K562 (cell line): ENCODE measurements around the gene MEIG1. TPM values are rescaled to one million over a fixed set of nuclear protein-coding genes. Genes with fewer than 3 reads are reported as not detected.

ENCODE experiments used
- BRD4 ChIP-seq: fragments of 200-600 bp; sonication (generic); IDR thresholded peaks from 2 replicates; pipeline ENCODE4 v1.6.1; 2017; ENCODE audit warnings: inconsistent platforms
- CBX2 ChIP-seq: fragments of 200-600 bp; sonication (generic); IDR thresholded peaks from one replicate; pipeline ENCODE4 v1.6.1; 2012; ENCODE audit warnings: mild to moderate bottlenecking, low read length, inconsistent platforms; ENCODE audit not compliant: insufficient read depth, poor library complexity, severe bottlenecking
- DACH1 ChIP-seq: fragments of 450-650 bp; IDR thresholded peaks from 2 replicates; pipeline ENCODE4 v1.6.1; 2018; ENCODE audit not compliant: partially characterized antibody
- E2F5 ChIP-seq: sonication (generic); formaldehyde crosslinking; IDR thresholded peaks from 2 replicates; pipeline ENCODE4 v1.8.0; 2022; ENCODE audit warnings: mild to moderate bottlenecking, missing genetic modification reagents
- HES1 ChIP-seq: fragments of 450-650 bp; IDR thresholded peaks from 2 replicates; pipeline ENCODE4 v1.6.1; 2016; ENCODE audit warnings: low read depth, mild to moderate bottlenecking, moderate library complexity
- HNRNPK ChIP-seq: fragments of 200-400 bp; formaldehyde crosslinking; IDR thresholded peaks from one replicate; pipeline ENCODE4 v1.6.1; 2018; ENCODE audit warnings: mild to moderate bottlenecking, low read depth, low read length; ENCODE audit not compliant: poor library complexity, severe bottlenecking
- HNRNPUL1 ChIP-seq: fragments of 200-400 bp; formaldehyde crosslinking; IDR thresholded peaks from 2 replicates; pipeline ENCODE4 v1.6.1; 2017; ENCODE audit warnings: low read length
- JUN ChIP-seq, 2 experiments: sonication (generic) in 1 of 2; formaldehyde crosslinking in 1 of 2; IDR thresholded peaks; 2 replicates each; pipeline versions ENCODE4 v1.6.1 to v1.8.0; 2012 to 2022; ENCODE audit warnings: borderline replicate concordance in 2 of 2, mild to moderate bottlenecking in 2 of 2, improper control_type of control experiment in 1 of 2, low read depth in 1 of 2, low read length in 1 of 2, missing genetic modification reagents in 1 of 2
- KAT8 ChIP-seq: fragments of 450-650 bp; IDR thresholded peaks from 2 replicates; pipeline ENCODE4 v1.6.1; 2016; ENCODE audit warnings: low read depth, mild to moderate bottlenecking
- PHF21A ChIP-seq: fragments of 450-650 bp; IDR thresholded peaks from 2 replicates; pipeline ENCODE4 v1.6.1; 2017; ENCODE audit warnings: low read depth, borderline replicate concordance
- POLR2A ChIP-seq: fragments of 450-650 bp; conservative IDR thresholded peaks from 2 replicates; pipeline ENCODE4 v1.6.1; 2016
- POLR2AphosphoS5 ChIP-seq: IDR thresholded peaks from 2 replicates; pipeline ENCODE4 v1.6.1; 2011; ENCODE audit warnings: mild to moderate bottlenecking, low read depth, low read length, moderate library complexity; ENCODE audit not compliant: control insufficient read depth, insufficient read depth
- PTTG1 ChIP-seq: fragments of 450-650 bp; IDR thresholded peaks from 2 replicates; pipeline ENCODE4 v1.6.1; 2016; ENCODE audit warnings: low read depth, mild to moderate bottlenecking, missing genetic modification characterization, missing compliant biosample characterization
- RFX7 ChIP-seq: fragments of 250-450 bp; sonication (Bioruptor Pico); IDR thresholded peaks from 2 replicates; pipeline ENCODE4 v1.5.1; 2021; ENCODE audit warnings: mild to moderate bottlenecking
- SIRT6 ChIP-seq: IDR thresholded peaks from one replicate; pipeline ENCODE4 v1.6.1; 2012; ENCODE audit warnings: low read depth, mild to moderate bottlenecking, control low read depth, inconsistent platforms, low read length, moderate library complexity
- ZHX1 ChIP-seq: fragments of 150-350 bp; conservative IDR thresholded peaks from 2 replicates; pipeline ENCODE4 v1.6.1; 2014; ENCODE audit warnings: low read length
- ZNF354B ChIP-seq: fragments of 250-450 bp; sonication (Bioruptor Pico); IDR thresholded peaks from 2 replicates; pipeline ENCODE4 v1.4.0; 2020
- ZNF75A ChIP-seq: fragments of 450-650 bp; formaldehyde crosslinking; IDR thresholded peaks from 2 replicates; pipeline ENCODE4 v1.4.0; 2020; ENCODE audit warnings: mild to moderate bottlenecking
- polyA plus RNA-seq, 8 experiments: library from polyadenylated mRNA; depleted of rRNA in 4 of 8; stranded (reverse) in 5 of 8; unstranded in 3 of 8; fragments of >200 nt; fragmentation: Nextera tagmentation in 2 of 8; fragmentation: Illumina TruSeq in 1 of 8; extraction: Ambion mirVana in 2 of 8; extraction: Trizol in 1 of 8; gene quantifications; 2 replicates each; pipeline versions ENCODE4 v1.2.1 to v1.2.3, GENCODE V29; 2011 to 2014; ENCODE audit warnings: inconsistent platforms in 1 of 8, missing spikeins in 1 of 8
- total RNA-seq, 7 experiments: library from RNA; depleted of rRNA in 6 of 7; stranded (reverse); fragments of >200 nt in 6 of 7; fragmentation: Illumina TruSeq in 2 of 7; extraction: Trizol in 2 of 7; gene quantifications; 2 replicates each; pipeline versions ENCODE4 v1.2.1 to v1.2.3, GENCODE V29; 2011 to 2021; ENCODE audit warnings: low replicate concordance in 1 of 7
- TF ChIP-seq, protein P1 (sequence below): sonication (generic); formaldehyde crosslinking; IDR thresholded peaks from 2 replicates; pipeline ENCODE4 v1.8.1; 2023; ENCODE audit warnings: mild to moderate bottlenecking, missing genetic modification reagents
- TF ChIP-seq, protein P2 (sequence below): fragments of 250-450 bp; sonication (Bioruptor Pico); IDR thresholded peaks from 2 replicates; pipeline ENCODE4 v1.8.0; 2021; ENCODE audit warnings: borderline replicate concordance, mild to moderate bottlenecking, moderate library complexity; ENCODE audit not compliant: poor library complexity, severe bottlenecking
- TF ChIP-seq, protein P3 (sequence below): fragments of 250-450 bp; sonication (Bioruptor Pico); IDR thresholded peaks from 2 replicates; pipeline ENCODE4 v1.4.0; 2020

Gene MEIG1
- total and polyA plus RNA-seq, 9 of the 15 experiments (the other 6 are each of a cell fraction or from before 2014, with no cell fraction given): 0.19 to 1.7 (median 0.54) TPM; not detected in 3

DNA sequence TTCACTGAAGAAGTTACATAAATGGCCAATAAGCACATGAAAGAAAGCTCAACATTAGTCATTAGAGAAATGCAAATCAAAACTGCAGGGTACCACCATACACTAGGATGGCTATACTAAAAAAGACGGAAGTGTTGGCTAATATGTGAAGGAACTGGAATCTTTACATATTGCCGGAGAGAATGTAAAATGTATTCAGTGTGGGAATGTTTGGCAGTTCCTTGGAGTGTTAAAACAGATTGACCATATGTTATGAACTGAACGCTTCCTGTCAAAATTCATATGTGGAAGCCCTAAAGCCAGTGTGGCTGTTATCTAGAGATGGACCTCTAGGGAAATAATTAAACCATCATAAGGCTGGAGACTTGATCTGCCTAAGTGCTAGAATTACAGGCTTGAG, 47.4 kb upstream of the MEIG1 start (continued):
- TF ChIP-seq, protein P1, sequence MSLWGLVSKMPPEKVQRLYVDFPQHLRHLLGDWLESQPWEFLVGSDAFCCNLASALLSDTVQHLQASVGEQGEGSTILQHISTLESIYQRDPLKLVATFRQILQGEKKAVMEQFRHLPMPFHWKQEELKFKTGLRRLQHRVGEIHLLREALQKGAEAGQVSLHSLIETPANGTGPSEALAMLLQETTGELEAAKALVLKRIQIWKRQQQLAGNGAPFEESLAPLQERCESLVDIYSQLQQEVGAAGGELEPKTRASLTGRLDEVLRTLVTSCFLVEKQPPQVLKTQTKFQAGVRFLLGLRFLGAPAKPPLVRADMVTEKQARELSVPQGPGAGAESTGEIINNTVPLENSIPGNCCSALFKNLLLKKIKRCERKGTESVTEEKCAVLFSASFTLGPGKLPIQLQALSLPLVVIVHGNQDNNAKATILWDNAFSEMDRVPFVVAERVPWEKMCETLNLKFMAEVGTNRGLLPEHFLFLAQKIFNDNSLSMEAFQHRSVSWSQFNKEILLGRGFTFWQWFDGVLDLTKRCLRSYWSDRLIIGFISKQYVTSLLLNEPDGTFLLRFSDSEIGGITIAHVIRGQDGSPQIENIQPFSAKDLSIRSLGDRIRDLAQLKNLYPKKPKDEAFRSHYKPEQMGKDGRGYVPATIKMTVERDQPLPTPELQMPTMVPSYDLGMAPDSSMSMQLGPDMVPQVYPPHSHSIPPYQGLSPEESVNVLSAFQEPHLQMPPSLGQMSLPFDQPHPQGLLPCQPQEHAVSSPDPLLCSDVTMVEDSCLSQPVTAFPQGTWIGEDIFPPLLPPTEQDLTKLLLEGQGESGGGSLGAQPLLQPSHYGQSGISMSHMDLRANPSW (CRISPR knock-in tag): no peak
- TF ChIP-seq KAT8: no peak
- TF ChIP-seq ZNF354B (CRISPR knock-in tag): no peak
- TF ChIP-seq BRD4: no peak
- TF ChIP-seq JUN (IDR thresholded peaks at IDR 0.05; ENCODE audit: borderline replicate concordance, low read depth, low read length): no peak
- TF ChIP-seq JUN (CRISPR knock-in tag; IDR thresholded peaks at IDR 0.05; ENCODE audit: borderline replicate concordance): no peak
- TF ChIP-seq POLR2AphosphoS5: 0 out of 2 replicates have a peak, but pooled peaks have one; percentile 33
- TF ChIP-seq RFX7 (CRISPR knock-in tag): no peak
- no peak for TF ChIP-seq DACH1
- TF ChIP-seq, protein P2, sequence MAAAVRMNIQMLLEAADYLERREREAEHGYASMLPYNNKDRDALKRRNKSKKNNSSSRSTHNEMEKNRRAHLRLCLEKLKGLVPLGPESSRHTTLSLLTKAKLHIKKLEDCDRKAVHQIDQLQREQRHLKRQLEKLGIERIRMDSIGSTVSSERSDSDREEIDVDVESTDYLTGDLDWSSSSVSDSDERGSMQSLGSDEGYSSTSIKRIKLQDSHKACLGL (CRISPR knock-in tag): no peak
- peak; percentile 46 for TF ChIP-seq POLR2A
- no peak for TF ChIP-seq ZNF75A (CRISPR knock-in tag)
- TF ChIP-seq, protein P3, sequence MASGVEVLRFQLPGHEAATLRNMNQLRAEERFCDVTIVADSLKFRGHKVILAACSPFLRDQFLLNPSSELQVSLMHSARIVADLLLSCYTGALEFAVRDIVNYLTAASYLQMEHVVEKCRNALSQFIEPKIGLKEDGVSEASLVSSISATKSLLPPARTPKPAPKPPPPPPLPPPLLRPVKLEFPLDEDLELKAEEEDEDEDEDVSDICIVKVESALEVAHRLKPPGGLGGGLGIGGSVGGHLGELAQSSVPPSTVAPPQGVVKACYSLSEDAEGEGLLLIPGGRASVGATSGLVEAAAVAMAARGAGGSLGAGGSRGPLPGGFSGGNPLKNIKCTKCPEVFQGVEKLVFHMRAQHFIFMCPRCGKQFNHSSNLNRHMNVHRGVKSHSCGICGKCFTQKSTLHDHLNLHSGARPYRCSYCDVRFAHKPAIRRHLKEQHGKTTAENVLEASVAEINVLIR (CRISPR knock-in tag): no peak
- TF ChIP-seq HNRNPK: no peak
- no peak for TF ChIP-seq CBX2
- TF ChIP-seq PHF21A: no peak
- TF ChIP-seq E2F5: no peak
- TF ChIP-seq ZHX1: no peak
- no peak for TF ChIP-seq SIRT6
- no peak for TF ChIP-seq HES1
- TF ChIP-seq PTTG1: no peak
- no peak for TF ChIP-seq HNRNPUL1
